HepG2 (cell line): ENCODE results near the gene RSPH1. TPM values are rescaled to one million over a fixed set of nuclear protein-coding genes. Genes with fewer than 3 reads are reported as not detected.

Experiments used
- ATAC-seq: fragments of 200-7000 bp; cut with Tn5 transposase; 3 replicates; pipeline ENCODE4 v1.9.1; 2020; ENCODE audit warnings: mild to moderate bottlenecking, moderate library complexity
- BruUV-seq: library from RNA; stranded (reverse); fragments of 400-500 nt; replicated peaks from 2 replicates; lab custom pipeline; 2021; lab: Mats Ljungman, UMichigan
- CTCF ChIA-PET: fragments of 300-600 bp; formaldehyde crosslinking; extraction: SDS; loops from one replicate; lab custom pipeline; 2021; ENCODE audit warnings: low total read pairs, inconsistent platforms, low intra/inter-chr PET ratio; lab: Yijun Ruan, JAX
- POLR2A ChIA-PET: fragments of 350-600 bp; sonication (Branson Sonifier 250); formaldehyde crosslinking; loops from one replicate; lab custom pipeline; 2020; ENCODE audit warnings: antibody characterized with exemption, inconsistent platforms; lab: Yijun Ruan, JAX
- DNase-seq: peaks from one replicate; pipeline ENCODE4 v3.0.0-alpha.2; 2015; ENCODE audit warnings: low spot score
- FAIRE-seq: peaks from 3 replicates; lab custom pipeline; 2011; peaks lifted over from hg19 to GRCh38; lab: Jason Lieb, UNC
- H2AFZ ChIP-seq: one replicate; pipeline ENCODE4 v1.6.1; 2011; ENCODE audit warnings: low read length, inconsistent platforms
- H3K27ac ChIP-seq: fragments of 300-600 bp; 3 replicates; pipeline ENCODE4 v1.8.0; 2011; ENCODE audit warnings: mixed run types, mild to moderate bottlenecking, mixed read lengths, low read length, inconsistent platforms; ENCODE audit not compliant: insufficient read depth; ENCODE audit errors: extremely low read length
- H3K27me3 ChIP-seq, 2 experiments: fragments of 200-600 bp in 1 of 2; 2 replicates in 1 of 2; 3 replicates in 1 of 2; pipeline versions ENCODE4 v1.6.0 to v1.8.0; 2011; ENCODE audit warnings: low read length in 2 of 2, mild to moderate bottlenecking in 2 of 2, moderate library complexity in 2 of 2, inconsistent platforms in 1 of 2; ENCODE audit not compliant: insufficient read depth in 2 of 2, control insufficient read depth in 1 of 2
- H3K36me3 ChIP-seq, 2 experiments: fragments of 200-600 bp in 1 of 2; replicated peaks in 1 of 2; 2 replicates in 1 of 2; 3 replicates in 1 of 2; pipeline versions ENCODE4 v1.5.1 to v1.8.0; 2011; ENCODE audit warnings: low read length in 2 of 2, inconsistent platforms in 1 of 2; ENCODE audit not compliant: insufficient read depth in 2 of 2, control insufficient read depth in 1 of 2
- H3K4me1 ChIP-seq: 2 replicates; pipeline ENCODE4 v1.5.1; 2012; ENCODE audit warnings: low read length, inconsistent platforms; ENCODE audit not compliant: insufficient read depth
- H3K4me2 ChIP-seq: 2 replicates; pipeline ENCODE4 v1.6.0; 2011; ENCODE audit warnings: low read depth, low read length, inconsistent platforms
- H3K4me3 ChIP-seq, 3 experiments: fragments of 200-600 bp in 1 of 3; sonication (generic), shearing (Covaris generic) in 1 of 3; replicated peaks in 1 of 3; 2 replicates each; pipeline ENCODE4 v1.5.1; 2011 to 2016; ENCODE audit warnings: low read length in 3 of 3, inconsistent platforms in 2 of 3, low read depth in 2 of 3, mild to moderate bottlenecking in 2 of 3, control low read depth in 1 of 3, mixed read lengths in 1 of 3; ENCODE audit not compliant: insufficient read depth in 1 of 3
- H3K79me2 ChIP-seq: one replicate; pipeline ENCODE4 v1.6.1; 2011; ENCODE audit warnings: low read length, inconsistent platforms; ENCODE audit not compliant: insufficient read depth
- H3K9ac ChIP-seq: 2 replicates; pipeline ENCODE4 v1.6.0; 2011; ENCODE audit warnings: mild to moderate bottlenecking, low read depth, low read length, inconsistent platforms; ENCODE audit not compliant: insufficient read depth
- H3K9me3 ChIP-seq: 2 replicates; pipeline ENCODE4 v1.5.1; 2012; ENCODE audit warnings: mild to moderate bottlenecking, low read length
- H4K20me1 ChIP-seq: 2 replicates; pipeline ENCODE4 v1.6.0; 2011; ENCODE audit warnings: inconsistent platforms, mild to moderate bottlenecking, low read length, moderate library complexity; ENCODE audit not compliant: insufficient read depth
- ELF3 ChIP-seq: IDR thresholded peaks from 2 replicates; pipeline ENCODE4 v1.6.1; 2016; ENCODE audit warnings: missing genetic modification reagents, missing compliant biosample characterization
- HNF4G ChIP-seq, 2 experiments: sonication (generic) in 1 of 2; formaldehyde crosslinking in 1 of 2; IDR thresholded peaks; 2 replicates each; pipeline versions ENCODE4 v1.4.0 to v1.6.1; 2011 to 2020; ENCODE audit warnings: borderline replicate concordance in 2 of 2, low read depth in 2 of 2, mild to moderate bottlenecking in 2 of 2, low read length in 1 of 2, missing genetic modification reagents in 1 of 2, moderate library complexity in 1 of 2
- IRF2 ChIP-seq: IDR thresholded peaks from 2 replicates; pipeline ENCODE4 v1.6.1; 2018; ENCODE audit warnings: missing genetic modification reagents, missing compliant biosample characterization
- JUN ChIP-seq: sonication (generic); formaldehyde crosslinking; IDR thresholded peaks from 2 replicates; pipeline ENCODE4 v1.4.0; 2020; ENCODE audit warnings: mild to moderate bottlenecking, missing genetic modification reagents
- NFIC ChIP-seq: IDR thresholded peaks from 2 replicates; pipeline ENCODE4 v1.6.1; 2012; ENCODE audit warnings: mild to moderate bottlenecking, low read length, inconsistent platforms
- PREB ChIP-seq: sonication (generic); formaldehyde crosslinking; IDR thresholded peaks from 2 replicates; pipeline ENCODE4 v1.4.0; 2020; ENCODE audit warnings: missing genetic modification reagents
- SPEN ChIP-seq: sonication (generic); formaldehyde crosslinking; IDR thresholded peaks from 2 replicates; pipeline ENCODE4 v1.5.1; 2020; ENCODE audit warnings: low read depth, mild to moderate bottlenecking, missing genetic modification reagents
- THRA ChIP-seq: sonication (generic); formaldehyde crosslinking; IDR thresholded peaks from 2 replicates; pipeline ENCODE4 v1.4.0; 2020; ENCODE audit warnings: missing genetic modification reagents, borderline replicate concordance
- ZNF121 ChIP-seq: sonication (generic); formaldehyde crosslinking; IDR thresholded peaks from 2 replicates; pipeline ENCODE4 v1.5.0; 2020; ENCODE audit warnings: mild to moderate bottlenecking, missing genetic modification reagents
- ZNF20 ChIP-seq: sonication (generic); formaldehyde crosslinking; IDR thresholded peaks from 2 replicates; pipeline ENCODE4 v1.4.0; 2020; ENCODE audit warnings: mild to moderate bottlenecking, moderate library complexity, missing genetic modification reagents
- ZNF451 ChIP-seq: sonication (generic); formaldehyde crosslinking; IDR thresholded peaks from 2 replicates; pipeline ENCODE4 v1.5.0; 2020; ENCODE audit warnings: mild to moderate bottlenecking, missing genetic modification reagents
- ZNF569 ChIP-seq: sonication (generic); formaldehyde crosslinking; IDR thresholded peaks from 2 replicates; pipeline ENCODE4 v1.5.0; 2020; ENCODE audit warnings: mild to moderate bottlenecking, missing genetic modification reagents, moderate library complexity, borderline replicate concordance
- ZNF777 ChIP-seq: sonication (generic); formaldehyde crosslinking; IDR thresholded peaks from 2 replicates; pipeline ENCODE4 v1.4.0; 2020; ENCODE audit warnings: missing genetic modification reagents
- ZNF879 ChIP-seq: sonication (generic); formaldehyde crosslinking; IDR thresholded peaks from 2 replicates; pipeline ENCODE4 v1.8.1; 2023; ENCODE audit warnings: missing genetic modification reagents
- WGBS: methylation state at CpG from one replicate; pipeline ENCODE4 v1.1.6; 2017; ENCODE audit warnings: low lambda C conversion rate; 5-methylcytosine and 5-hydroxymethylcytosine counted together
- in situ Hi-C: cut with HindIII; loops from 2 replicates; pipeline ENCODE4 v1.10.0; 2017; ENCODE audit warnings: low pct_unique_long_range_greater_than_20kb; ENCODE audit not compliant: extremely low pct_ligation_motif_present
- intact Hi-C: fragments of 100-400 bp; cut with micrococcal nuclease; formaldehyde crosslinking; loops from one replicate; pipeline ENCODE4 v1.10.0; 2022; ENCODE audit not compliant: unreplicated experiment
- polyA plus RNA-seq, 8 experiments: library from polyadenylated mRNA; depleted of rRNA in 3 of 8; stranded (reverse) in 7 of 8; unstranded in 1 of 8; fragments of >200 nt; fragmentation: Illumina TruSeq in 4 of 8; extraction: Trizol in 4 of 8; gene quantifications; 2 replicates each; pipeline versions ENCODE4 v1.2.1 to v1.2.3, GENCODE V29; 2011 to 2016; ENCODE audit warnings: low read depth in 4 of 8, missing spikeins in 1 of 8, mixed read lengths in 1 of 8; ENCODE audit not compliant: insufficient read depth in 1 of 8
- total RNA-seq, 5 experiments: library from RNA; depleted of rRNA; stranded (reverse); fragments of >200 nt; fragmentation: Illumina TruSeq; extraction: Trizol; gene quantifications; 2 replicates each; pipeline ENCODE4 v1.2.3, GENCODE V29; 2016; ENCODE audit warnings: low read depth in 1 of 5
- TF ChIP-seq, protein P1 (sequence below), 2 experiments: sonication (generic) in 1 of 2; formaldehyde crosslinking in 1 of 2; IDR thresholded peaks; 2 replicates each; pipeline versions ENCODE4 v1.5.1 to v1.6.1; 2011 to 2020; ENCODE audit warnings: borderline replicate concordance in 1 of 2, low read depth in 1 of 2, low read length in 1 of 2, mild to moderate bottlenecking in 1 of 2, missing genetic modification reagents in 1 of 2, moderate library complexity in 1 of 2
- TF ChIP-seq, protein P2 (sequence below): sonication (generic); formaldehyde crosslinking; IDR thresholded peaks from 2 replicates; pipeline ENCODE4 v1.4.0; 2020; ENCODE audit warnings: missing genetic modification reagents, borderline replicate concordance

Gene RSPH1
- total and polyA plus RNA-seq, 2 of the 13 experiments (the other 11 are each of a cell fraction or from before 2014, with no cell fraction given): not detected

GRCh38 chr21:42466700-42467099, 29.3 kb downstream of the RSPH1 start:
- no peak overlapping the region for H3K4me2 ChIP-seq
- no peak overlapping the region for H2AFZ ChIP-seq
- H4K20me1 ChIP-seq: no peaks in the 10 kb centered on the region
- no peak for FAIRE-seq
- no peaks in the 10 kb centered on the region for H3K27me3 ChIP-seq
- ChIA-PET CTCF (no interaction called here), POLR2A (no interaction called here)
- intact Hi-C loops: no loop called here
- no peaks in the 10 kb centered on the region for H3K36me3 ChIP-seq
- ATAC-seq: no peak
- no peaks in the 10 kb centered on the region for H3K9me3 ChIP-seq
- H3K79me2 ChIP-seq: no peaks in the 10 kb centered on the region
- 66% methylated on average over 10 of the region's 10 CpGs for WGBS
- in situ Hi-C loops: no loop called here
- no peak for DNase-seq
- no peak overlapping the region for H3K4me3 ChIP-seq
- H3K9ac ChIP-seq: no peak overlapping the region
- peaks cover 16% of the 10 kb centered on the region for H3K4me1 ChIP-seq
- no peak overlapping the region for H3K27ac ChIP-seq
- no TSS peak for BruUV-seq
- no peak for TF ChIP-seq ZNF569 (CRISPR knock-in tag)
- no peak for TF ChIP-seq IRF2 (CRISPR knock-in tag)
- no peak for TF ChIP-seq NFIC
- no peak for TF ChIP-seq ZNF777 (CRISPR knock-in tag)
- TF ChIP-seq ELF3 (CRISPR knock-in tag): no peak
- TF ChIP-seq, protein P1, sequence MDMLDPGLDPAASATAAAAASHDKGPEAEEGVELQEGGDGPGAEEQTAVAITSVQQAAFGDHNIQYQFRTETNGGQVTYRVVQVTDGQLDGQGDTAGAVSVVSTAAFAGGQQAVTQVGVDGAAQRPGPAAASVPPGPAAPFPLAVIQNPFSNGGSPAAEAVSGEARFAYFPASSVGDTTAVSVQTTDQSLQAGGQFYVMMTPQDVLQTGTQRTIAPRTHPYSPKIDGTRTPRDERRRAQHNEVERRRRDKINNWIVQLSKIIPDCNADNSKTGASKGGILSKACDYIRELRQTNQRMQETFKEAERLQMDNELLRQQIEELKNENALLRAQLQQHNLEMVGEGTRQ (IDR thresholded peaks at IDR 0.05; ENCODE audit: low read depth, low read length): no peak
- TF ChIP-seq, protein P1 (CRISPR knock-in tag; IDR thresholded peaks at IDR 0.05; ENCODE audit: borderline replicate concordance): no peak
- TF ChIP-seq, protein P2, sequence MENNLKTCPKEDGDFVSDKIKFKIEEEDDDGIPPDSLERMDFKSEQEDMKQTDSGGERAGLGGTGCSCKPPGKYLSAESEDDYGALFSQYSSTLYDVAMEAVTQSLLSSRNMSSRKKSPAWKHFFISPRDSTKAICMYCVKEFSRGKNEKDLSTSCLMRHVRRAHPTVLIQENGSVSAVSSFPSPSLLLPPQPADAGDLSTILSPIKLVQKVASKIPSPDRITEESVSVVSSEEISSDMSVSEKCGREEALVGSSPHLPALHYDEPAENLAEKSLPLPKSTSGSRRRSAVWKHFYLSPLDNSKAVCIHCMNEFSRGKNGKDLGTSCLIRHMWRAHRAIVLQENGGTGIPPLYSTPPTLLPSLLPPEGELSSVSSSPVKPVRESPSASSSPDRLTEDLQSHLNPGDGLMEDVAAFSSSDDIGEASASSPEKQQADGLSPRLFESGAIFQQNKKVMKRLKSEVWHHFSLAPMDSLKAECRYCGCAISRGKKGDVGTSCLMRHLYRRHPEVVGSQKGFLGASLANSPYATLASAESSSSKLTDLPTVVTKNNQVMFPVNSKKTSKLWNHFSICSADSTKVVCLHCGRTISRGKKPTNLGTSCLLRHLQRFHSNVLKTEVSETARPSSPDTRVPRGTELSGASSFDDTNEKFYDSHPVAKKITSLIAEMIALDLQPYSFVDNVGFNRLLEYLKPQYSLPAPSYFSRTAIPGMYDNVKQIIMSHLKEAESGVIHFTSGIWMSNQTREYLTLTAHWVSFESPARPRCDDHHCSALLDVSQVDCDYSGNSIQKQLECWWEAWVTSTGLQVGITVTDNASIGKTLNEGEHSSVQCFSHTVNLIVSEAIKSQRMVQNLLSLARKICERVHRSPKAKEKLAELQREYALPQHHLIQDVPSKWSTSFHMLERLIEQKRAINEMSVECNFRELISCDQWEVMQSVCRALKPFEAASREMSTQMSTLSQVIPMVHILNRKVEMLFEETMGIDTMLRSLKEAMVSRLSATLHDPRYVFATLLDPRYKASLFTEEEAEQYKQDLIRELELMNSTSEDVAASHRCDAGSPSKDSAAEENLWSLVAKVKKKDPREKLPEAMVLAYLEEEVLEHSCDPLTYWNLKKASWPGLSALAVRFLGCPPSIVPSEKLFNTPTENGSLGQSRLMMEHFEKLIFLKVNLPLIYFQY: no peak
- no peak for TF ChIP-seq THRA
- no peak for TF ChIP-seq SPEN (CRISPR knock-in tag)
- no peak for TF ChIP-seq ZNF121 (CRISPR knock-in tag)
- no peak for TF ChIP-seq PREB (CRISPR knock-in tag)
- no peak for TF ChIP-seq ZNF879 (CRISPR knock-in tag)
- TF ChIP-seq ZNF20 (CRISPR knock-in tag): no peak
- TF ChIP-seq HNF4G (IDR thresholded peaks at IDR 0.05; ENCODE audit: borderline replicate concordance, low read depth, low read length): no peak
- no peak for TF ChIP-seq HNF4G (CRISPR knock-in tag; IDR thresholded peaks at IDR 0.05; ENCODE audit: borderline replicate concordance, low read depth)
- TF ChIP-seq JUN (CRISPR knock-in tag): no peak
- no peak for TF ChIP-seq ZNF451 (CRISPR knock-in tag)
